Measurements from ENCODE around the gene CLEC16A.

CLEC16A gene

DNA sequence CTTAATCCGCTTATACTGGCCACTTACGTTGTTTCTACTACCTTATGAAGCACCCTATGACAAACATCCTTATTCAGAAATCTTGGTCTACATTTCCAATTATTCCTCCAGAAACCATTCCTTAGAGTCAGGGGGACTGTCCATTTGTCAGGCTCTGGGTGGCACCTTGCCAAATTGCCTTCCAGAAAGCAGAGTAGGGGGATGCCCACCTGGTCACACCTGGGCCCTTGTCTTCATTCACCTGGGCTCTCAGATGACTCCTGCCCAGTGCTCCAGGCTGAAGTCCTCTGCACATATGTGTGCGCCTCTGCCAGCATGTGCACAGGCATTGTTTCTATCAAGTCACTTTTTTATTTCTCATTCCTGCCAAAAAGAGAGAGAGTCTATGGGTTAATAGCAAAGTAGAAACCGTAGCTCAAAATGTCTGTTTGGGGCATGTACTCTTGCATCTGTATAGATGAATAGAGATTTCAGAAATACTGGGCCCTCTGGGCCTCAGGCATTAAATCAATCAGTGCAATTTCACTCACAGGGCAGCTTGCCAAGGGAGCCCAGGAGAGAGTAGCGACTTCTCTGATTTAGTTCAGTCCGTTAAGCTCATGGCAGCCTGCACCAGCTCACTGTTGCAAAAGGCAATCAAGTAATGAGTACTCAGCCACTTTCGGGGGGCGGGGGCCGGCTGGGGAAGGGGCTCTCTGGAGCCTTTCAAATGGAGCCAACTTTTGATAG lies 207.0 kb downstream of the CLEC16A start:
- Histone ChIP-seq H3K27ac (no peak overlapping the region), H3K4me1 (peaks cover 0 to 4% (median 0%) of the 10 kb centered on the region in 4 donors), H3K9me3 (no peaks in the 10 kb centered on the region), H3K4me3 (no peak overlapping the region), H3K27me3 (no peaks in the 10 kb centered on the region), H3K36me3 (no peaks in the 10 kb centered on the region)
- no peak for DNase-seq
- TF ChIP-seq, protein P1, sequence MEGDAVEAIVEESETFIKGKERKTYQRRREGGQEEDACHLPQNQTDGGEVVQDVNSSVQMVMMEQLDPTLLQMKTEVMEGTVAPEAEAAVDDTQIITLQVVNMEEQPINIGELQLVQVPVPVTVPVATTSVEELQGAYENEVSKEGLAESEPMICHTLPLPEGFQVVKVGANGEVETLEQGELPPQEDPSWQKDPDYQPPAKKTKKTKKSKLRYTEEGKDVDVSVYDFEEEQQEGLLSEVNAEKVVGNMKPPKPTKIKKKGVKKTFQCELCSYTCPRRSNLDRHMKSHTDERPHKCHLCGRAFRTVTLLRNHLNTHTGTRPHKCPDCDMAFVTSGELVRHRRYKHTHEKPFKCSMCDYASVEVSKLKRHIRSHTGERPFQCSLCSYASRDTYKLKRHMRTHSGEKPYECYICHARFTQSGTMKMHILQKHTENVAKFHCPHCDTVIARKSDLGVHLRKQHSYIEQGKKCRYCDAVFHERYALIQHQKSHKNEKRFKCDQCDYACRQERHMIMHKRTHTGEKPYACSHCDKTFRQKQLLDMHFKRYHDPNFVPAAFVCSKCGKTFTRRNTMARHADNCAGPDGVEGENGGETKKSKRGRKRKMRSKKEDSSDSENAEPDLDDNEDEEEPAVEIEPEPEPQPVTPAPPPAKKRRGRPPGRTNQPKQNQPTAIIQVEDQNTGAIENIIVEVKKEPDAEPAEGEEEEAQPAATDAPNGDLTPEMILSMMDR (IDR thresholded peaks at IDR 0.05): no peak
- intact Hi-C loops (cut with DNase I; ENCODE audit: low total_unique reads): no loop called here

GRCh38 chr16:11151885-11152629 lies 207.7 kb downstream of the CLEC16A start:
- Histone ChIP-seq H3K4me1 (peaks cover 0 to 12% (median 3%) of the 10 kb centered on the region in 4 donors), H3K27me3 (no peaks in the 10 kb centered on the region), H3K9me3 (no peaks in the 10 kb centered on the region), H3K36me3 (no peaks in the 10 kb centered on the region), H3K27ac (no peak overlapping the region), H3K4me3 (no peak overlapping the region)
- TF ChIP-seq, protein P1 (IDR thresholded peaks at IDR 0.05): no peak
- no peak for DNase-seq
- intact Hi-C loops (cut with DNase I; ENCODE audit: low total_unique reads): no loop called here

- H3K4me1 ChIP-seq: peaks cover 0 to 19% (median 9%) of the 10 kb centered on the region in 4 donors
- no peak for DNase-seq
- no peaks in the 10 kb centered on the region for H3K27me3 ChIP-seq
- TF ChIP-seq, protein P1 (IDR thresholded peaks at IDR 0.05): no peak
- intact Hi-C loops (cut with DNase I; ENCODE audit: low total_unique reads): no loop called here
- H3K4me3 ChIP-seq: no peak overlapping the region
- no peaks in the 10 kb centered on the region for H3K36me3 ChIP-seq
- no peak overlapping the region for H3K27ac ChIP-seq
- H3K9me3 ChIP-seq: no peaks in the 10 kb centered on the region
Measured at GRCh38 chr16:11152677-11153331, 208.4 kb downstream of the CLEC16A start.

DNA sequence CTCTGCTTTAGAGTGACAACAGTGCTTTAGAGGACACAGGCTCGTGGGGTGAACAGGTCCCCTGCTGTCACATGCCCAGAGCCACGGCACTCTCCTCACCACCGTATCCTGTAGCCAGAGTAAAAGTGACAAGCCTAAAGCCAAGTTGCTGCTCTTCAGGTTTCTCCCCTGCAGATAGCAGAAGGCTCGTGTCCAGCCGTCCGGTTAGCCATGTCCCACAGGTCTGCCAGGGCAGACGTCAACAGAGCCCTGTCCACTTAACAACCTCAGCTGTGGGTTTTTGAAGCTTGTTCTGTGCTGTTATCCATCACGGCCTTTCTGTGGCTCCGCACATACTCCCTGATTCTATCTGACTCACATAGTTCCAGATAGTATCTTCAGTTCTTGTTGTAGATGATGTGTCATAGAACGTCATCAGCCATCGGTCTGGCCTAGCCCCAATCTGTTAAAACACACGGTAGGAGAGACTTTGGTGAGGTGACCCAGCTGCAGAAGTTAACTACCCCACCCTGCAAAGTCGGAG lies 211.0 kb downstream of the CLEC16A start:
- DNase-seq: no peak
- H3K9me3 ChIP-seq: no peaks in the 10 kb centered on the region
- no peak overlapping the region for H3K27ac ChIP-seq
- H3K27me3 ChIP-seq: no peaks in the 10 kb centered on the region
- no peak overlapping the region for H3K4me3 ChIP-seq
- H3K4me1 ChIP-seq: peaks cover 0 to 42% (median 16%) of the 10 kb centered on the region in 4 donors
- H3K36me3 ChIP-seq: no peaks in the 10 kb centered on the region
- TF ChIP-seq, protein P1 (IDR thresholded peaks at IDR 0.05): no peak
- intact Hi-C loops (cut with DNase I; ENCODE audit: low total_unique reads): no loop called here

DNA sequence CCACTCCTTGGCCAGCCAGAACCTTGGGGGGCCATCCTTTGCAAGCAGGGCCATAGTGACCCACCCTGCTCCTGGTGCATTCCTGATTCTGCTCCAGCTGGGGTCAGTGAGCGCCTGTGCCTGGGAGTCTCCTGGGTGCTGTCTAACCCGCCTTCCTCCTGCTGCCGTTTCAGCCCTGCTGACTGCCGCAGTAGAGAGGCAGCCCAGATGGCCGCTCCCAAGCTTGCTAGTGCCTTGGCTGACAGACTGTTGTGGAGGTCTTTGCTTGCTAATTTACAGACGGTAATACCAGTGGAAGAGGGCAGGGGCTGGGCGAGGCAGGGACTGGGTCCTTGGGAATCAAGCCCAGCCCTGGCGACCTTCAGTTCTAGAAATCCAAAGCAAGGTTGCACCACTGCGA lies 212.0 kb downstream of the CLEC16A start:
- H3K27me3 ChIP-seq: no peaks in the 10 kb centered on the region
- intact Hi-C loops (cut with DNase I; ENCODE audit: low total_unique reads): no loop called here
- H3K4me3 ChIP-seq: no peak overlapping the region
- no peak for DNase-seq
- no peaks in the 10 kb centered on the region for H3K9me3 ChIP-seq
- TF ChIP-seq, protein P1 (IDR thresholded peaks at IDR 0.05): no peak
- H3K4me1 ChIP-seq: peaks cover 0 to 49% (median 20%) of the 10 kb centered on the region in 4 donors
- no peaks in the 10 kb centered on the region for H3K36me3 ChIP-seq
- no peak overlapping the region for H3K27ac ChIP-seq

All from tibial artery (tissue), 4 donors.